ENCODE data around the gene TNFRSF25. TPM values are rescaled to one million over a fixed set of nuclear protein-coding genes. Genes with fewer than 3 reads are reported as not detected.

The TNFRSF25 gene
- total and polyA plus RNA-seq, 2 of the 8 experiments (the other 6 are each of a cell fraction or from before 2014, with no cell fraction given): 10.7 to 19.5 TPM

DNA sequence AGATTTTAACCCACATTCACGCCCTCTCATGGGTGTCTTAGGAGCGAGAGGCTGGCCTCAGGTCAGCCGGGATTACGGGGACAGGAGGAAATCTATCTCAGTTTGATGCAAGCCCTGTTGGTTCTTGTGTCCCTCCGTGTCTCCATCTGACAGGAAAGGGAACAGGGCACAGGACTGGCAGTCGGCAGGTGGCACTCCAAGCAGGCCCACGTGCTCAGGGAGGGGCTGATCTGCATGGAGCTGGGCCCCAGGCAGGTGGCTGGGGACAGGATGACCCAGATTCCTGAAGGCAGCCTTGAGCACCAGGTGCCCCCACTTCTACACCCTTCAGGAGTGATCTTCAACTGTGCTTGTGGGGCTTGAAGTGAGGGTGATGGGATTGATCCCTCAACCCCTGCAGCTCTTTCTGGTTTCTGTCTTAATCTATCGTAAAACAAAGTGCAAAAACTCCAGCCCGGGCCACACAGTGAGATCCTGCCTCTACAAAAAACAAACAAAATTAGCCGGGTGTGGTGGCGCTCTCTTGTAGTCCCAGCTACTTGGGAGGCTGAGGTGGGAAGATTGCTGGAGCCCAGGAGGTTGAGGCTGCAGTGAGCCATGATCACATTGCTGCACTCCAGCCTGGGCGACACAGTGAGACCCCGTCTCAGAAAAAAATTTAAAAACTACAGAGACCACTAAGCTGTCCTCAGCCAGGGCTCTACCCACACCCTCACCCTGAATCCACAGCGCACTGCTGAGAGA lies 17.2 kb upstream of the TNFRSF25 start:
- POLR2A ChIA-PET (ENCODE audit: partially characterized antibody): interaction anchor here (1.2 kb wide), 1 partner anchor 10 kb away, joined by 5 read pairs; no protein-coding TSS in a partner anchor
- TF ChIP-seq CTBP2 (IDR thresholded peaks at IDR 0.05; ENCODE audit: borderline replicate concordance, insufficient read depth, insufficient read length, low read length) (no peak), NRF1 (IDR thresholded peaks at IDR 0.05; ENCODE audit: low read depth, low read length) (no peak), SUZ12 (IDR thresholded peaks at IDR 0.05; ENCODE audit: low read length) (no peak), SAP30 (IDR thresholded peaks at IDR 0.05; ENCODE audit: insufficient read depth, insufficient replicate concordance, low read length) (no peak), CBX5 (IDR thresholded peaks at IDR 0.05; ENCODE audit: low read depth, low read length) (no peak), MAX (IDR thresholded peaks at IDR 0.05) (no peak), SP1 (IDR thresholded peaks at IDR 0.05; ENCODE audit: low read depth, low read length) (no peak), SRF (IDR thresholded peaks at IDR 0.05; ENCODE audit: low read depth, low read length) (no peak), SIRT6 (IDR thresholded peaks at IDR 0.05; ENCODE audit: low read length) (no peak), FOSL1 (IDR thresholded peaks at IDR 0.05; ENCODE audit: insufficient read depth, low read depth, low read length) (no peak)
- TF ChIP-seq, protein P1, sequence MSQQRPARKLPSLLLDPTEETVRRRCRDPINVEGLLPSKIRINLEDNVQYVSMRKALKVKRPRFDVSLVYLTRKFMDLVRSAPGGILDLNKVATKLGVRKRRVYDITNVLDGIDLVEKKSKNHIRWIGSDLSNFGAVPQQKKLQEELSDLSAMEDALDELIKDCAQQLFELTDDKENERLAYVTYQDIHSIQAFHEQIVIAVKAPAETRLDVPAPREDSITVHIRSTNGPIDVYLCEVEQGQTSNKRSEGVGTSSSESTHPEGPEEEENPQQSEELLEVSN (IDR thresholded peaks at IDR 0.05): no peak

More for the DNA sequence above, 17.2 kb upstream of the TNFRSF25 start:
- H3K56ac ChIP-seq (replicated peaks; ENCODE audit: insufficient read length, low read depth, low read length): no peak overlapping the region
- no peak overlapping the region for H2BK15ac ChIP-seq (ENCODE audit: low read length)
- H3K27ac ChIP-seq (ENCODE audit: low read depth, low read length): no peak overlapping the region
- no peak for FAIRE-seq
- H3K14ac ChIP-seq (ENCODE audit: insufficient read length): no peak overlapping the region
- H4K91ac ChIP-seq (replicated peaks; ENCODE audit: insufficient read length, low read length): no peak overlapping the region
- no peak overlapping the region for H2BK12ac ChIP-seq (ENCODE audit: low read depth, low read length)
- CTCF ChIA-PET (ENCODE audit: partially characterized antibody): interaction anchor here (0.8 to 12.0 kb wide), 9 partner anchors 8 to 78 kb away, joined by 3 to 168 read pairs (median 5); no protein-coding TSS in a partner anchor
- H3K79me1 ChIP-seq (ENCODE audit: low read depth, low read length): 0 out of 2 replicates have a peak, but pooled peaks cover 2% of the 10 kb centered on the region
- H3K23me2 ChIP-seq (ENCODE audit: low read depth, low read length): peaks cover 5% of the 10 kb centered on the region; the same call in 1 of the 2 replicates
- H2BK5ac ChIP-seq (ENCODE audit: low read depth, low read length): no peak overlapping the region
- H3K27me3 ChIP-seq (replicated peaks in 1 of 4; ENCODE audit: control insufficient read depth in 3 of 4, extremely low read depth in 1 of 4, insufficient read depth in 3 of 4, low read length in 3 of 4): peaks cover 0 to 2% (median 0%) of the 10 kb centered on the region in 4 experiments; a peak in 3 of 7 replicates
- DNase-seq (ENCODE audit: low read depth in 1 of 2, low spot score in 2 of 2): no peak
- no peak overlapping the region for H3K4me2 ChIP-seq (ENCODE audit: insufficient read depth in 1 of 2, low read depth in 2 of 2, low read length in 2 of 2)
- H4K20me1 ChIP-seq (replicated peaks in 1 of 2; ENCODE audit: control insufficient read depth in 1 of 2, insufficient read depth in 2 of 2, low read length in 2 of 2): peaks cover 2 to 5% of the 10 kb centered on the region in 2 experiments
- H3K23ac ChIP-seq (ENCODE audit: insufficient read length): no peak overlapping the region
- no peak overlapping the region for H2BK20ac ChIP-seq (ENCODE audit: low read length)
- H2AFZ ChIP-seq (ENCODE audit: low read length): no peak overlapping the region
- no peak overlapping the region for H2AK5ac ChIP-seq (ENCODE audit: low read depth, low read length)
- H3K9ac ChIP-seq (replicated peaks in 1 of 4; ENCODE audit: extremely low read depth in 1 of 4, low read depth in 3 of 4, low read length in 3 of 4): no peak overlapping the region; a peak in 1 of 7 replicates
- H3K36me3 ChIP-seq (ENCODE audit: control insufficient read depth in 2 of 4, insufficient read depth in 4 of 4, low read length in 3 of 4): no peaks in the 10 kb centered on the region; a peak in 1 of 8 replicates
- H4K5ac ChIP-seq (ENCODE audit: insufficient read length, low read depth, low read length): no peak overlapping the region
- H3K18ac ChIP-seq (ENCODE audit: extremely low read depth, low read length): no peak overlapping the region
- H3K79me2 ChIP-seq (ENCODE audit: control insufficient read depth in 1 of 2, insufficient read depth in 2 of 2, low read length in 2 of 2): no peaks in the 10 kb centered on the region
- no peak overlapping the region for H2BK120ac ChIP-seq (replicated peaks; ENCODE audit: low read depth, low read length)
- peaks cover 0 to 15% (median 10%) of the 10 kb centered on the region in 4 experiments; a peak in 5 of 7 replicates for H3K4me1 ChIP-seq (replicated peaks in 1 of 4; ENCODE audit: control insufficient read depth in 3 of 4, insufficient read depth in 4 of 4, low read length in 3 of 4)
- 89% methylated on average over 14 of the region's 14 CpGs; no CpG with 5 or more reads in 1 of the 2 experiments for WGBS, 2 experiments (ENCODE audit: extremely low coverage in 1 of 2, insufficient coverage in 1 of 2, insufficient read length in 1 of 2, insufficient replicate concordance in 2 of 2, low coverage in 1 of 2, low lambda C conversion rate in 2 of 2, missing lambda C conversion rate in 1 of 2)
- H3K4me3 ChIP-seq (ENCODE audit: extremely low read depth in 1 of 4, insufficient read depth in 2 of 4, low read depth in 3 of 4, low read length in 4 of 4): no peak overlapping the region
- no peaks in the 10 kb centered on the region for H3K9me3 ChIP-seq (ENCODE audit: insufficient read depth in 2 of 2, low read depth in 1 of 2, low read length in 1 of 2)
- no peak overlapping the region for H3K4ac ChIP-seq (replicated peaks; ENCODE audit: insufficient read length, low read depth, low read length)
- no peak overlapping the region for H4K8ac ChIP-seq (ENCODE audit: extremely low read depth, insufficient read depth, low read length)

All from H1 (cell line).